T47D (cell line): ENCODE measurements around the gene EIF2B5.
"Not testable (repeated sequence)": the region's sequence is repeated elsewhere in the genome, so short reads cannot be mapped to it uniquely, and the experiment has no call there.

ENCODE experiments used
- DNase-seq, 2 experiments: peaks; one replicate each; pipeline versions ENCODE4 v3.0.0 to v3.0.0-alpha.2; 2011 to 2012; ENCODE audit warnings: low read depth in 1 of 2, low spot score in 1 of 2
- JUND ChIP-seq: IDR thresholded peaks from 2 replicates; pipeline ENCODE4 v1.6.1; 2012; ENCODE audit warnings: low read depth
- in situ Hi-C: cut with HindIII; loops from 2 replicates; pipeline ENCODE4 v1.10.0; 2016; ENCODE audit warnings: low sequenced_read_pairs, low pct_unique_long_range_greater_than_20kb

The EIF2B5 gene

GRCh38 chr3:184133840-184134745 is 1.1 kb upstream of the EIF2B5 start:
- DNase-seq: peak; percentile 85 to 100
- in situ Hi-C loops: no loop called here
- TF ChIP-seq JUND: peak; percentile 95

GRCh38 chr3:184134746-184135148 is 411 bp upstream of the EIF2B5 start:
- DNase-seq: no peak
- in situ Hi-C loops: no loop called here

GRCh38 chr3:184135911-184136260 is 728 bp downstream of the EIF2B5 start:
- TF ChIP-seq JUND: no peak
- in situ Hi-C loops: no loop called here
- DNase-seq: no peak

More at GRCh38 chr3:184134746-184135148, 411 bp upstream of the EIF2B5 start:
- no peak for TF ChIP-seq JUND

- no peak for DNase-seq
- TF ChIP-seq JUND: no peak
- in situ Hi-C loops: no loop called here
These were observed 5.3 kb downstream of the EIF2B5 start for GRCh38 chr3:184140436-184140835.

GRCh38 chr3:184142199-184142598 is 7.0 kb downstream of the EIF2B5 start:
- in situ Hi-C loops: no loop called here
- DNase-seq: no peak

GRCh38 chr3:184143327-184143726 is 8.2 kb downstream of the EIF2B5 start:
- no peak for DNase-seq
- TF ChIP-seq JUND: no peak
- in situ Hi-C loops: no loop called here

More at GRCh38 chr3:184142199-184142598, 7.0 kb downstream of the EIF2B5 start:
- TF ChIP-seq JUND: no peak

GRCh38 chr3:184144505-184144904 is 9.3 kb downstream of the EIF2B5 start:
- DNase-seq: peak in 1 of 2 experiments; percentile 74
- TF ChIP-seq JUND: no peak
- in situ Hi-C loops: no loop called here

- in situ Hi-C loops: no loop called here
- peak; percentile 90 to 92 for DNase-seq
- no peak for TF ChIP-seq JUND
These were observed 10.0 kb downstream of the EIF2B5 start for GRCh38 chr3:184145111-184145524.

GRCh38 chr3:184145751-184146270 is 10.7 kb downstream of the EIF2B5 start:
- DNase-seq: no peak
- in situ Hi-C loops: no loop called here
- TF ChIP-seq JUND: no peak

GRCh38 chr3:184148076-184148475 is 12.9 kb downstream of the EIF2B5 start:
- in situ Hi-C loops: no loop called here
- DNase-seq: no peak
- no peak for TF ChIP-seq JUND

- TF ChIP-seq JUND: no peak
- no peak for DNase-seq
- in situ Hi-C loops: no loop called here
These were observed 14.0 kb downstream of the EIF2B5 start for GRCh38 chr3:184149123-184149522.

- DNase-seq: peak in 1 of 2 experiments; percentile 85
These were observed 14.6 kb downstream of the EIF2B5 start for GRCh38 chr3:184149770-184150169.

GRCh38 chr3:184154885-184155643 is 19.9 kb downstream of the EIF2B5 start, which contains the start of gene DVL3:
TSS of gene DVL3 (plus strand) at chr3:184155377. CDS start at chr3:184155636, 259 bp downstream.
- in situ Hi-C loops: no loop called here
- peak; percentile 85 to 97 for DNase-seq
- no peak for TF ChIP-seq JUND

More at GRCh38 chr3:184149770-184150169, 14.6 kb downstream of the EIF2B5 start:
- in situ Hi-C loops: not testable (repeated sequence)
